ENCODE data around the gene OCLN. TPM values are rescaled to one million over a fixed set of nuclear protein-coding genes. Genes with fewer than 3 reads are reported as not detected.

The OCLN gene
- total and polyA plus RNA-seq, 2 donors, result 3.4 to 7.4 TPM

DNA sequence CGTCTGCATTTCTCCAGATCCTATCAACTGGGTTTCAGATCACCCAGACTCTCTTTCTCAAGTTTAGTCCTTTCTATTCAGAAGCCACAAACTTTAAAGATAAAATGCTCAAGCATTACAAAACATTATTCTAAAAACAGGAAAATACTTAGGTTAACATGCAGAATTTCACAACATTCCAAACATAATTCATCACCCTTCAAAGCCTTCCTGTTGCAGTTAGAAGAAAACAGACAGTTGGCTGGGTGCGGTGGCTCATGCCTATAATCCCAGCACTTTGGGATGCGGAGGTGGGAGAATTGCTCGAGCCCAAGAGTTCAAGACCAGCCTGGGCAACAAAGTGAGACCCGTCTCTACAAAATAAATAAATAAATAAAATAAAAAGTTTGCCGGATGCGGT lies 7.7 kb upstream of the OCLN start:
- Histone ChIP-seq H3K4me3 (ENCODE audit: low read length in 2 of 2) (no peak overlapping the region), H3K27me3 (ENCODE audit: control insufficient read depth in 2 of 2, insufficient read depth in 1 of 2, low read length in 1 of 2) (peaks cover 2 to 7% of the 10 kb centered on the region in 2 donors), H3K4me1 (ENCODE audit: control insufficient read depth in 2 of 2, insufficient read depth in 2 of 2, low read length in 2 of 2) (no peaks in the 10 kb centered on the region), H3K36me3 (ENCODE audit: control insufficient read depth in 2 of 2, insufficient read depth in 2 of 2, low read length in 1 of 2) (no peaks in the 10 kb centered on the region), H3K27ac (ENCODE audit: low read depth in 1 of 2, low read length in 1 of 2) (no peak overlapping the region), H3K9me3 (ENCODE audit: control insufficient read depth in 2 of 2, insufficient read depth in 1 of 2, low read length in 1 of 2) (no peaks in the 10 kb centered on the region)
- 66% methylated on average over 7 of the region's 7 CpGs for WGBS
- no peak for DNase-seq (ENCODE audit: low read depth in 6 of 9, low spot score in 9 of 9)

GRCh38 chr5:69485471-69485870 lies 7.1 kb upstream of the OCLN start:
- no peak for DNase-seq (ENCODE audit: low read depth in 6 of 9, low spot score in 9 of 9)
- H3K4me1 ChIP-seq (ENCODE audit: control insufficient read depth in 2 of 2, insufficient read depth in 2 of 2, low read length in 2 of 2), result no peaks in the 10 kb centered on the region
- no peaks in the 10 kb centered on the region for H3K9me3 ChIP-seq (ENCODE audit: control insufficient read depth in 2 of 2, insufficient read depth in 1 of 2, low read length in 1 of 2)
- 89% methylated on average over 1 of the region's 1 CpG for WGBS
- H3K27ac ChIP-seq (ENCODE audit: low read depth in 1 of 2, low read length in 1 of 2), result no peak overlapping the region
- H3K27me3 ChIP-seq (ENCODE audit: control insufficient read depth in 2 of 2, insufficient read depth in 1 of 2, low read length in 1 of 2), result peaks cover 2 to 7% of the 10 kb centered on the region in 2 donors
- H3K36me3 ChIP-seq (ENCODE audit: control insufficient read depth in 2 of 2, insufficient read depth in 2 of 2, low read length in 1 of 2), result no peaks in the 10 kb centered on the region
- no peak overlapping the region for H3K4me3 ChIP-seq (ENCODE audit: low read length in 2 of 2)

GRCh38 chr5:69489246-69489645 lies 3.3 kb upstream of the OCLN start:
- WGBS, result 94% methylated on average over 4 of the region's 4 CpGs
- DNase-seq (ENCODE audit: low read depth in 6 of 9, low spot score in 9 of 9), result no peak
- H3K27ac ChIP-seq (ENCODE audit: low read depth in 1 of 2, low read length in 1 of 2), result no peak overlapping the region
- H3K4me1 ChIP-seq (ENCODE audit: control insufficient read depth in 2 of 2, insufficient read depth in 2 of 2, low read length in 2 of 2), result peaks cover 0 to 10% of the 10 kb centered on the region in 2 donors
- H3K9me3 ChIP-seq (ENCODE audit: control insufficient read depth in 2 of 2, insufficient read depth in 1 of 2, low read length in 1 of 2), result no peaks in the 10 kb centered on the region
- no peaks in the 10 kb centered on the region for H3K36me3 ChIP-seq (ENCODE audit: control insufficient read depth in 2 of 2, insufficient read depth in 2 of 2, low read length in 1 of 2)
- H3K4me3 ChIP-seq (ENCODE audit: low read length in 2 of 2), result no peak overlapping the region
- H3K27me3 ChIP-seq (ENCODE audit: control insufficient read depth in 2 of 2, insufficient read depth in 1 of 2, low read length in 1 of 2), result peaks cover 36 to 39% of the 10 kb centered on the region in 2 donors

DNA sequence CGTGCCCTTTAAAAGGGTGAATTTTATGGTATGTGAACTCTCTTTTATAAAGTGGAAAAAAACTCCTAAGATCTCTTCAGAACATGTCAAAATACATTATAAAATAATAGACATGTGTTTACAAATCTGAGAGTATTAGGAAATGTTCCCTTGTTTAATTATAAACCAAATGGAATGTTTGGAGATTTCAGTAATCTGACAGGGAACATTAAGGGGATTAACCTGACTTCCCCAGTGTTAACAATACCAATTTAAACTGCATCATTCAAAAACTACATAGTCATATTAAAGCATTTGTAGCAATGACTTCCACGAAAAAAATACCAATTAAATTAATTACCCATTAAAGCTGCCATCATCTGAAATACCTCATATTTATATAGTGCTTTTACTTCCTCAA lies 1.6 kb upstream of the OCLN start:
- H3K4me3 ChIP-seq (ENCODE audit: low read length in 2 of 2), result no peak overlapping the region
- H3K27me3 ChIP-seq (ENCODE audit: control insufficient read depth in 2 of 2, insufficient read depth in 1 of 2, low read length in 1 of 2), result peaks cover 46 to 54% of the 10 kb centered on the region in 2 donors
- WGBS, result 88% methylated on average over 2 of the region's 2 CpGs
- H3K9me3 ChIP-seq (ENCODE audit: control insufficient read depth in 2 of 2, insufficient read depth in 1 of 2, low read length in 1 of 2), result no peaks in the 10 kb centered on the region
- no peaks in the 10 kb centered on the region for H3K36me3 ChIP-seq (ENCODE audit: control insufficient read depth in 2 of 2, insufficient read depth in 2 of 2, low read length in 1 of 2)
- H3K4me1 ChIP-seq (ENCODE audit: control insufficient read depth in 2 of 2, insufficient read depth in 2 of 2, low read length in 2 of 2), result peaks cover 0 to 10% of the 10 kb centered on the region in 2 donors
- DNase-seq (ENCODE audit: low read depth in 6 of 9, low spot score in 9 of 9), result no peak
- no peak overlapping the region for H3K27ac ChIP-seq (ENCODE audit: low read depth in 1 of 2, low read length in 1 of 2)

- no peak overlapping the region for H3K27ac ChIP-seq (ENCODE audit: low read depth in 1 of 2, low read length in 1 of 2)
- H3K4me1 ChIP-seq (ENCODE audit: control insufficient read depth in 2 of 2, insufficient read depth in 2 of 2, low read length in 2 of 2), result peaks cover 0 to 10% of the 10 kb centered on the region in 2 donors
- peak overlapping the region; percentile 41 to 46 for H3K4me3 ChIP-seq (ENCODE audit: low read length in 2 of 2)
- 27% methylated on average over 17 of the region's 17 CpGs for WGBS
- no peaks in the 10 kb centered on the region for H3K9me3 ChIP-seq (ENCODE audit: control insufficient read depth in 2 of 2, insufficient read depth in 1 of 2, low read length in 1 of 2)
- peaks cover 46 to 59% of the 10 kb centered on the region in 2 donors for H3K27me3 ChIP-seq (ENCODE audit: control insufficient read depth in 2 of 2, insufficient read depth in 1 of 2, low read length in 1 of 2)
- H3K36me3 ChIP-seq (ENCODE audit: control insufficient read depth in 2 of 2, insufficient read depth in 2 of 2, low read length in 1 of 2), result no peaks in the 10 kb centered on the region
- DNase-seq (ENCODE audit: low read depth in 6 of 9, low spot score in 9 of 9), result no peak
These were observed 676 bp upstream of the OCLN start for GRCh38 chr5:69491838-69492390.

GRCh38 chr5:69492923-69493395 lies 369 bp downstream of the OCLN start:
- Histone ChIP-seq H3K4me1 (ENCODE audit: control insufficient read depth in 2 of 2, insufficient read depth in 2 of 2, low read length in 2 of 2) (peaks cover 0 to 10% of the 10 kb centered on the region in 2 donors), H3K27me3 (ENCODE audit: control insufficient read depth in 2 of 2, insufficient read depth in 1 of 2, low read length in 1 of 2) (peaks cover 46 to 59% of the 10 kb centered on the region in 2 donors), H3K36me3 (ENCODE audit: control insufficient read depth in 2 of 2, insufficient read depth in 2 of 2, low read length in 1 of 2) (no peaks in the 10 kb centered on the region), H3K9me3 (ENCODE audit: control insufficient read depth in 2 of 2, insufficient read depth in 1 of 2, low read length in 1 of 2) (no peaks in the 10 kb centered on the region), H3K4me3 (ENCODE audit: low read length in 2 of 2) (peak overlapping the region; percentile 41 to 46), H3K27ac (ENCODE audit: low read depth in 1 of 2, low read length in 1 of 2) (no peak overlapping the region)
- peak in 1 of 9 donors; percentile 20 for DNase-seq (ENCODE audit: low read depth in 6 of 9, low spot score in 9 of 9)
- under 1% methylated on average over 42 of the region's 42 CpGs for WGBS

GRCh38 chr5:69493396-69494133 lies 975 bp downstream of the OCLN start:
- WGBS, result 2% methylated on average over 62 of the region's 62 CpGs
- DNase-seq (ENCODE audit: low read depth in 6 of 9, low spot score in 9 of 9), result peak in 1 of 9 donors; percentile 22
- Histone ChIP-seq H3K4me1 (ENCODE audit: control insufficient read depth in 2 of 2, insufficient read depth in 2 of 2, low read length in 2 of 2) (peaks cover 0 to 10% of the 10 kb centered on the region in 2 donors), H3K27ac (ENCODE audit: low read depth in 1 of 2, low read length in 1 of 2) (no peak overlapping the region), H3K9me3 (ENCODE audit: control insufficient read depth in 2 of 2, insufficient read depth in 1 of 2, low read length in 1 of 2) (no peaks in the 10 kb centered on the region), H3K27me3 (ENCODE audit: control insufficient read depth in 2 of 2, insufficient read depth in 1 of 2, low read length in 1 of 2) (peaks cover 46 to 59% of the 10 kb centered on the region in 2 donors), H3K36me3 (ENCODE audit: control insufficient read depth in 2 of 2, insufficient read depth in 2 of 2, low read length in 1 of 2) (no peaks in the 10 kb centered on the region), H3K4me3 (ENCODE audit: low read length in 2 of 2) (peak overlapping the region; percentile 41 to 46)

GRCh38 chr5:69494452-69494851 lies 1.9 kb downstream of the OCLN start:
- Histone ChIP-seq H3K27ac (ENCODE audit: low read depth in 1 of 2, low read length in 1 of 2) (no peak overlapping the region), H3K36me3 (ENCODE audit: control insufficient read depth in 2 of 2, insufficient read depth in 2 of 2, low read length in 1 of 2) (no peaks in the 10 kb centered on the region), H3K9me3 (ENCODE audit: control insufficient read depth in 2 of 2, insufficient read depth in 1 of 2, low read length in 1 of 2) (no peaks in the 10 kb centered on the region), H3K4me3 (ENCODE audit: low read length in 2 of 2) (no peak overlapping the region), H3K4me1 (ENCODE audit: control insufficient read depth in 2 of 2, insufficient read depth in 2 of 2, low read length in 2 of 2) (peaks cover 0 to 10% of the 10 kb centered on the region in 2 donors), H3K27me3 (ENCODE audit: control insufficient read depth in 2 of 2, insufficient read depth in 1 of 2, low read length in 1 of 2) (peaks cover 44 to 54% of the 10 kb centered on the region in 2 donors)
- no peak for DNase-seq (ENCODE audit: low read depth in 6 of 9, low spot score in 9 of 9)
- 94% methylated on average over 8 of the region's 8 CpGs for WGBS

- Histone ChIP-seq H3K27me3 (ENCODE audit: control insufficient read depth in 2 of 2, insufficient read depth in 1 of 2, low read length in 1 of 2) (peaks cover 31 to 44% of the 10 kb centered on the region in 2 donors), H3K9me3 (ENCODE audit: control insufficient read depth in 2 of 2, insufficient read depth in 1 of 2, low read length in 1 of 2) (no peaks in the 10 kb centered on the region), H3K27ac (ENCODE audit: low read depth in 1 of 2, low read length in 1 of 2) (no peak overlapping the region), H3K4me1 (ENCODE audit: control insufficient read depth in 2 of 2, insufficient read depth in 2 of 2, low read length in 2 of 2) (peaks cover 0 to 10% of the 10 kb centered on the region in 2 donors), H3K36me3 (ENCODE audit: control insufficient read depth in 2 of 2, insufficient read depth in 2 of 2, low read length in 1 of 2) (no peaks in the 10 kb centered on the region), H3K4me3 (ENCODE audit: low read length in 2 of 2) (no peak overlapping the region)
- 90% methylated on average over 5 of the region's 5 CpGs for WGBS
- DNase-seq (ENCODE audit: low read depth in 6 of 9, low spot score in 9 of 9), result no peak
These were observed 4.5 kb downstream of the OCLN start for GRCh38 chr5:69497006-69497520.
